ENCODE results near the gene XIAP.
"Not testable (repeated sequence)": the region's sequence is repeated elsewhere in the genome, so short reads cannot be mapped to it uniquely, and the experiment has no call there.

Gene XIAP

DNA sequence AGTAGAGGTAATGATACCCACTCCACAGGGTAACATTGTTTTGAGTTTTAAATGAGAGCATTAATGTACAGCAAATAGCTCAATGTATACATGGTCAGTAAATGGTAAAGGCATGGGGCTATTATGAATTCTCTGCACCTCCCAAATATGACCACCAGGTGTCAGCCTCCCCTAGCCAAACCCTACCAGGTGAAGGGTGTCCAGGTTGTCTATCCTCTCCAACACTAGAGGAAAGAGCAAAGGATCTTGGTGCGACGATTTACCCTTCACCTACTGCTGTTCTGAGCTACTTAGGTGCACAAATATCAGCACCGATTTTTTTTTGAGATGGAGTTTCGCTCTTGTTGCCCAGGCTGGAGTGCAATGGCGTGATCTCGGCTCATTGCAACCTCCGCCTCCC, 26.5 kb upstream of the XIAP start:
- no peak overlapping the region for H3K4me3 ChIP-seq (replicated peaks; ENCODE audit: low read depth, low read length)
- DNase-seq (ENCODE audit: low read depth) = peak; percentile 58
- TF ChIP-seq, protein P1, sequence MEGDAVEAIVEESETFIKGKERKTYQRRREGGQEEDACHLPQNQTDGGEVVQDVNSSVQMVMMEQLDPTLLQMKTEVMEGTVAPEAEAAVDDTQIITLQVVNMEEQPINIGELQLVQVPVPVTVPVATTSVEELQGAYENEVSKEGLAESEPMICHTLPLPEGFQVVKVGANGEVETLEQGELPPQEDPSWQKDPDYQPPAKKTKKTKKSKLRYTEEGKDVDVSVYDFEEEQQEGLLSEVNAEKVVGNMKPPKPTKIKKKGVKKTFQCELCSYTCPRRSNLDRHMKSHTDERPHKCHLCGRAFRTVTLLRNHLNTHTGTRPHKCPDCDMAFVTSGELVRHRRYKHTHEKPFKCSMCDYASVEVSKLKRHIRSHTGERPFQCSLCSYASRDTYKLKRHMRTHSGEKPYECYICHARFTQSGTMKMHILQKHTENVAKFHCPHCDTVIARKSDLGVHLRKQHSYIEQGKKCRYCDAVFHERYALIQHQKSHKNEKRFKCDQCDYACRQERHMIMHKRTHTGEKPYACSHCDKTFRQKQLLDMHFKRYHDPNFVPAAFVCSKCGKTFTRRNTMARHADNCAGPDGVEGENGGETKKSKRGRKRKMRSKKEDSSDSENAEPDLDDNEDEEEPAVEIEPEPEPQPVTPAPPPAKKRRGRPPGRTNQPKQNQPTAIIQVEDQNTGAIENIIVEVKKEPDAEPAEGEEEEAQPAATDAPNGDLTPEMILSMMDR (IDR thresholded peaks at IDR 0.05; ENCODE audit: low read length, missing control alignments) = peak; percentile 69

DNA sequence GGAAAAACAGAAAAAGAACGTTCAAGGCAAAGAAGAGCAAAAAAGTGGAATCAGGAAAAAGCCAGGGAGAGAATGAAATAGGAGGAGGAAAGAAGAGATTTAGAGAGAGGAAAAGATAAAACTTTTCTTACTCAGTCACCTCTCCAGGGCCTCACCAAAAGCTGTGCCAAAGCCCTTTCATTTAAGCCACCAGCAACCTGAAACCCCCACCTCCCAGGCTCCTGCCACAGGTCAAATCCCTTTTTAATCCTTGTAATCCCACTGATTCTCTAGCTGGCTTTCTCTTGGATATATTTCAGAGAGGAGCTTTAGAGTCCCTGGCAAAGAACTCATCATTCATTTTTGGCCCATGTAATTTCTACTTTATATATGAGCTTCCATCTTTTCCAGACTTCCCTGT, 25.7 kb upstream of the XIAP start:
- H3K4me3 ChIP-seq (replicated peaks; ENCODE audit: low read depth, low read length) = no peak overlapping the region
- TF ChIP-seq, protein P1 (IDR thresholded peaks at IDR 0.05; ENCODE audit: low read length, missing control alignments) = no peak
- no peak for DNase-seq (ENCODE audit: low read depth)

DNA sequence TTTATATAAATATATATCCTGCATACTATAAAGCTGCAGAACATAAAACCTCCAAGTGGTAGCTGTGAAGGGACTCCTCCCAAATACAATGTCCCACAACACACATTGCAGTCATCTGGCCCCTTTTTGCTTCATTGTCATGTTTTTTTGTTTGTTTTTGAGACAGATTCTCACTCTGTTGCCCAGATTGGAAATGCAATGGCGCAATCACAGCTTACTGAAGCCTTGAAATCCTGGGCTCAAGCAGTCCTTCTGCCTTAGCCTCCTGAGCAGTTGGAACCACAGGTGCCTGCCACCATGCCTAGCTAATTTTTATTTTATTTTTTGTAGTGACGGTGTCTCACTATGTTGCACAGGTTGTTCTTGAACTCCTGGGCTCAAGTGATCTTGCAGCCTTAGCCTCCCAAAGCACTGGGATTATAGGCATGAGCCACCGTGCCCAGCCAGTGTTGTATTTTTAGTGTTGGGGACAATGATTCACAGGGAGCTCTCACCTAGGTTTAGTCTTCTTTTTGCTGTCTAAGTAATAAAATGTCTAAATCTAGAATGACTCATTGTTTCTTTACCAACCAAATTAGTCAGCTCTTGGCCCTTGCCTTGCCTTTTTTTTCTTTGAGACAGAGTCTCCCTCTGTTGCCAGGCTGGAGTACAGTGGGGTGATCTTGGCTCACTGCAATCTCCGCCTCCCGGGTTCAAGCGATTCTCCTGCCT, 24.0 kb upstream of the XIAP start:
- TF ChIP-seq, protein P1 (IDR thresholded peaks at IDR 0.05; ENCODE audit: low read length, missing control alignments) = no peak
- DNase-seq (ENCODE audit: low read depth) = peak; percentile 51
- no peak overlapping the region for H3K4me3 ChIP-seq (replicated peaks; ENCODE audit: low read depth, low read length)

DNA sequence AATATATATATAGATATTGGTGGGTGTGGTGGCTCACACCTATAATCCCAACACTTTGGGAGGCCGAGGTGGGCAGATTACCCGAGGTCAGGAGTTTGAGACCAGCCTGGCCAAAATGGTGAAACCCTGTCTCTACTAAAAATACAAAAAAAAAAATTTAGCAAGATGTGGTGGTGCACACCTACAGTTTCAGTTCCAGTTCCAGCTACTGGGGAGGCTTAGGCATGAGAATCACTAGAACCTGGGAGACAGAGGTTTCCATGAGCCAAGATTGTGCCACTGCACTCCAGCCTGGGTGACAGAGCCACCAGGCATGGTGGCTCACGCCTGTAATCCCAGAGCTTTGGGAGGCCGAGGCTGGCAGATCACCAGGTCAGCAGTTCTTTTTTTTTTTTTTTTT, 14.7 kb upstream of the XIAP start:
- DNase-seq (ENCODE audit: low read depth); H3K4me3 ChIP-seq (replicated peaks; ENCODE audit: low read depth, low read length): not testable (repeated sequence)

DNA sequence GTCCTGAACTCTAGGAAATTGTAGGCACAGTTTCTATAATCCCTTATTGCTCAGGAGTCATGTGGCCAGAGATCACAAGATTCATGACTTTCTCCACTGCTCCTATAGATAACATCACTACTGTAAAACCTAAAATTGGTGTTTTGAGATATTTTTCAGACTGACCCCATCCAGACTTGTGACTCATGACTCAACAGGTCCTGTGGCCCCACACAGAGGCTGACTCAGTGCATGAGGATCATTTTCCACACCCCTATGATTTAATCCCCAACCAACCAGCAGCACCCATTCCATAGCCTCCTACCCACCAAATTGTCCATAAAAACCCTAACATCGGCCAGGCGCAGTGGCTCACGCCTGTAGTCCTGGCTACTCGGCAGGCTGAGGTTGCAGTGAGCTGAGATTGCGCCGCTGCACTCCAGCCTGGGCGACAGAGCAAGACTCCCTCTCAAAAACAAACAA, 13.2 kb upstream of the XIAP start:
- peak; percentile 39 for DNase-seq (ENCODE audit: low read depth)
- H3K4me3 ChIP-seq (replicated peaks; ENCODE audit: low read depth, low read length) = no peak overlapping the region
- TF ChIP-seq, protein P1 (IDR thresholded peaks at IDR 0.05; ENCODE audit: low read length, missing control alignments) = no peak

DNA sequence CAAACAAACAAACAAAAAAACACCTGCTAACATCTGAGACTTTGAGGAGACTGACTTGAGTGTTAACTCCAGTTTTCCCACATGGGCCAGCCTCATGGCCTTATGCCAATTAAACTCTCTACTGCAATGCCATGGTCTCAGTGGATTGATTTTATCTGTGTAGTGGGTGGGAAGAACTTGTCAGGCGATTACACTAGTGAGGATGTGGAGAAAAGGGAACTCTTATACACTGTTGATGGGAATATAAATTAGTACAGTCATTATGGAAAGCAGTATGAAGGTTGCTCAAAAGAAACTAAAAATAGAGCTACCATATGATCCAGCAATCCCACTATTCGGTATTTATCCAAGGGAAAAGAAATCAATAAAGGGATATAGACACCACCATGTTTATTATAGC, 12.8 kb upstream of the XIAP start:
- no peak overlapping the region for H3K4me3 ChIP-seq (replicated peaks; ENCODE audit: low read depth, low read length)
- DNase-seq (ENCODE audit: low read depth) = no peak
- TF ChIP-seq, protein P1 (IDR thresholded peaks at IDR 0.05; ENCODE audit: low read length, missing control alignments) = no peak

DNA sequence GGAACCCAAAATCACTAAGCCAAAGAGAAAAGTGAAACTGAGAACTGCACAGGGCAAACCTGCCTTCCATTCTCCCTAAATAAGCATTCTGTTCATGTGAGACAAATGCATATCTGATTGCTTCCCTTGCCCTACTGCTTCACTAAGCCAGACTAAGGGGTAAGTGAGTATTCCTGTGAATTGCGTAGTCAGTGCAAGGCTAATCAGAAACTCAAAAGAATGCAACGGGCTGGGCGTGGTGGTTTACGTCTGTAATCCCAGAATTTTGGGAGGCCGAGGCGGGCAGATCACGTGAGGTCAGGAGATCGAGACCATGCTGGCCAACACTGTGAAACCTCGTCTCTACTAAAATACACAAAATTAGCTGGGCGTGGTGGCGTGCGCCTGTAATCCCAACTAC, 10.8 kb upstream of the XIAP start:
- H3K4me3 ChIP-seq (replicated peaks; ENCODE audit: low read depth, low read length) = no peak overlapping the region
- TF ChIP-seq, protein P1 (IDR thresholded peaks at IDR 0.05; ENCODE audit: low read length, missing control alignments) = no peak
- no peak for DNase-seq (ENCODE audit: low read depth)

DNA sequence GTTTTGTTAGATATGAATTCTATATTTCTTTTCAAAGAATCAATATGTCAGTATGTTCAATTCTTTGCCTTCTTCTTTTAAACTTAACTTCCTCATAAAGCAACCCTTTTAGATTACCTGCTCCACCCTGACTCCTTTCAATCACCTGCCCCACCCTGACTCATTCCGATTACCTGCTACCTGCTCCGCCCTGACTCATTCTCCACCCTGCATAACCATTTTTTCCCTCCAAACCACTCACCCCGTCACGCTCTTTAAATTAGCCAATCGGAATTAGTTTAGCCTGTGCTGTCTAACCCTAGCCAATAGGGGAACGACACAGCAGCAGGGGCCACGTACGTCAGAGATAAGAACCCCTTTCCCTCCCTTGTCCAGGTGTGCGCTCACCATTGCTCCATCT, 9.9 kb upstream of the XIAP start:
- not testable (repeated sequence) for DNase-seq (ENCODE audit: low read depth); H3K4me3 ChIP-seq (replicated peaks; ENCODE audit: low read depth, low read length)
